K562 (cell line): Measurements from ENCODE around the gene MAP3K19. TPM values are rescaled to one million over a fixed set of nuclear protein-coding genes. Genes with fewer than 3 reads are reported as not detected.

Experiments
- ATAC-seq: fragments of 200-7000 bp; cut with Tn5 transposase; 3 replicates; pipeline ENCODE4 v1.9.1; 2020; ENCODE audit warnings: moderate library complexity
- BruUV-seq: library from RNA; stranded (reverse); fragments of 400-500 nt; replicated peaks from 2 replicates; lab custom pipeline; 2021; lab: Mats Ljungman, UMichigan
- CTCF ChIA-PET: fragments of 300-600 bp; formaldehyde crosslinking; extraction: SDS; loops from one replicate; lab custom pipeline; 2021; ENCODE audit warnings: low intra/inter-chr PET ratio; lab: Yijun Ruan, JAX
- POLR2A ChIA-PET: fragments of 300-600, 350-650 bp; sonication (Branson Sonifier 250); formaldehyde crosslinking; extraction: SDS; loops from one replicate; lab custom pipeline; 2021; ENCODE audit warnings: antibody characterized with exemption, inconsistent platforms; lab: Yijun Ruan, JAX
- DNase-seq, 4 experiments: peaks; one replicate each; pipeline versions ENCODE4 v3.0.0 to v3.0.0-alpha.2; 2011 to 2018; ENCODE audit warnings: low spot score in 3 of 4, mixed read lengths in 3 of 4; ENCODE audit errors: extremely low read depth in 1 of 4
- FAIRE-seq: peaks from 2 replicates; lab custom pipeline; 2011; peaks lifted over from hg19 to GRCh38; lab: Jason Lieb, UNC
- H2AFZ ChIP-seq: 2 replicates; pipeline ENCODE4 v1.6.0; 2011; ENCODE audit warnings: low read depth, low read length, control low read depth, inconsistent platforms
- H3K27ac ChIP-seq: fragments of 200-600 bp; 3 replicates; pipeline ENCODE4 v1.8.0; 2011; ENCODE audit warnings: low read depth, mild to moderate bottlenecking, control low read depth, inconsistent platforms, low read length, moderate library complexity, mixed read lengths; ENCODE audit errors: extremely low read depth
- H3K27me3 ChIP-seq, 2 experiments: fragments of 300-600 bp in 1 of 2; 2 replicates in 1 of 2; 3 replicates in 1 of 2; pipeline versions ENCODE4 v1.6.0 to v1.8.0; 2011; ENCODE audit warnings: inconsistent platforms in 2 of 2, low read length in 2 of 2, mild to moderate bottlenecking in 1 of 2, mixed read lengths in 1 of 2, moderate library complexity in 1 of 2; ENCODE audit not compliant: control insufficient read depth in 2 of 2, insufficient read depth in 2 of 2
- H3K36me3 ChIP-seq: fragments of 300-600 bp; 3 replicates; pipeline ENCODE4 v1.8.0; 2011; ENCODE audit warnings: mild to moderate bottlenecking, low read length, inconsistent platforms; ENCODE audit not compliant: control insufficient read depth, insufficient read depth
- H3K4me1 ChIP-seq, 2 experiments: fragments of 200-600 bp in 1 of 2; replicated peaks in 1 of 2; 2 replicates in 1 of 2; 3 replicates in 1 of 2; pipeline versions ENCODE4 v1.5.1 to v1.8.0; 2011; ENCODE audit warnings: inconsistent platforms in 2 of 2, low read length in 2 of 2, mild to moderate bottlenecking in 1 of 2, mixed read lengths in 1 of 2, moderate library complexity in 1 of 2; ENCODE audit not compliant: control insufficient read depth in 2 of 2, insufficient read depth in 2 of 2
- H3K4me2 ChIP-seq: 2 replicates; pipeline ENCODE4 v1.6.1; 2011; ENCODE audit warnings: low read length, control low read depth, inconsistent platforms, mixed read lengths; ENCODE audit not compliant: insufficient read depth
- H3K4me3 ChIP-seq: fragments of 200-600 bp; sonication (generic), shearing (Covaris generic); 2 replicates; pipeline ENCODE4 v1.5.1; 2016; ENCODE audit warnings: control low read depth, inconsistent platforms
- H3K79me2 ChIP-seq: fragments of 200-600 bp; 3 replicates; pipeline ENCODE4 v1.8.0; 2011; ENCODE audit warnings: low read length, inconsistent platforms; ENCODE audit not compliant: control insufficient read depth, insufficient read depth
- H3K9ac ChIP-seq, 2 experiments: 2 replicates each; pipeline versions ENCODE4 v1.6.0 to v1.6.1; 2011; ENCODE audit warnings: low read depth in 2 of 2, low read length in 2 of 2, control low read depth in 1 of 2, inconsistent platforms in 1 of 2, mild to moderate bottlenecking in 1 of 2, mixed read lengths in 1 of 2; ENCODE audit not compliant: insufficient read depth in 1 of 2
- H3K9me1 ChIP-seq: one replicate; pipeline ENCODE4 v1.6.0; 2011; ENCODE audit warnings: inconsistent platforms, mild to moderate bottlenecking, low read length, moderate library complexity; ENCODE audit not compliant: control insufficient read depth, insufficient read depth
- H3K9me3 ChIP-seq: replicated peaks from 2 replicates; pipeline ENCODE4 v1.5.1; 2011; ENCODE audit warnings: low read depth, low read length, inconsistent platforms; ENCODE audit not compliant: control insufficient read depth, insufficient read depth
- H4K20me1 ChIP-seq: replicated peaks from 2 replicates; pipeline ENCODE4 v1.6.1; 2011; ENCODE audit warnings: low read length, inconsistent platforms, mixed read lengths; ENCODE audit not compliant: control insufficient read depth, insufficient read depth
- IRF2 ChIP-seq: sonication (generic); formaldehyde crosslinking; IDR thresholded peaks from 2 replicates; pipeline ENCODE4 v1.8.1; 2022; ENCODE audit warnings: mild to moderate bottlenecking, missing genetic modification reagents
- WGBS: fragments of 100-300 bp; shearing (Covaris generic); methylation state at CpG from one replicate; pipeline ENCODE4 v1.1.6; 2016; ENCODE audit warnings: low coverage, mixed read lengths; ENCODE audit not compliant: insufficient coverage; ENCODE audit errors: missing lambda C conversion rate; 5-methylcytosine and 5-hydroxymethylcytosine counted together
- in situ Hi-C: fragments of 300-500 bp; cut with MboI; formaldehyde crosslinking; loops from 4 replicates; pipeline ENCODE4 v1.15.0; 2018; ENCODE audit warnings: inconsistent platforms, mixed read lengths
- intact Hi-C: fragments of 100-400 bp; cut with micrococcal nuclease; formaldehyde crosslinking; loops from 2 replicates; pipeline ENCODE4 v1.14.2; 2022
- polyA plus RNA-seq, 8 experiments: library from polyadenylated mRNA; depleted of rRNA in 4 of 8; stranded (reverse) in 5 of 8; unstranded in 3 of 8; fragments of >200 nt; fragmentation: Nextera tagmentation in 2 of 8; fragmentation: Illumina TruSeq in 1 of 8; extraction: Ambion mirVana in 2 of 8; extraction: Trizol in 1 of 8; gene quantifications; 2 replicates each; pipeline versions ENCODE4 v1.2.1 to v1.2.3, GENCODE V29; 2011 to 2014; ENCODE audit warnings: inconsistent platforms in 1 of 8, missing spikeins in 1 of 8
- total RNA-seq, 7 experiments: library from RNA; depleted of rRNA in 6 of 7; stranded (reverse); fragments of >200 nt in 6 of 7; fragmentation: Illumina TruSeq in 2 of 7; extraction: Trizol in 2 of 7; gene quantifications; 2 replicates each; pipeline versions ENCODE4 v1.2.1 to v1.2.3, GENCODE V29; 2011 to 2021; ENCODE audit warnings: low replicate concordance in 1 of 7
- TF ChIP-seq, protein P1 (sequence below), 2 experiments: fragments of 450-650 bp; IDR thresholded peaks; 2 replicates each; pipeline ENCODE4 v1.6.1; 2018; ENCODE audit warnings: mild to moderate bottlenecking in 2 of 2, low read depth in 1 of 2; ENCODE audit not compliant: partially characterized antibody in 2 of 2
- TF ChIP-seq, protein P2 (sequence below): sonication (generic); formaldehyde crosslinking; IDR thresholded peaks from 2 replicates; pipeline ENCODE4 v1.8.0; 2023; ENCODE audit warnings: mild to moderate bottlenecking, missing genetic modification reagents
- TF ChIP-seq, protein P3 (sequence below), 2 experiments: fragments of 250-450 bp in 1 of 2; fragments of 450-650 bp in 1 of 2; sonication (Bioruptor Pico) in 1 of 2; IDR thresholded peaks; 2 replicates each; pipeline versions ENCODE4 v1.6.1 to v1.8.0; 2016 to 2021; ENCODE audit warnings: mild to moderate bottlenecking in 2 of 2, moderate library complexity in 2 of 2, missing compliant biosample characterization in 1 of 2, missing genetic modification characterization in 1 of 2

Gene MAP3K19
- total and polyA plus RNA-seq, 9 of the 15 experiments (the other 6 are each of a cell fraction or from before 2014, with no cell fraction given): 0.29 TPM; not detected in 8

DNA sequence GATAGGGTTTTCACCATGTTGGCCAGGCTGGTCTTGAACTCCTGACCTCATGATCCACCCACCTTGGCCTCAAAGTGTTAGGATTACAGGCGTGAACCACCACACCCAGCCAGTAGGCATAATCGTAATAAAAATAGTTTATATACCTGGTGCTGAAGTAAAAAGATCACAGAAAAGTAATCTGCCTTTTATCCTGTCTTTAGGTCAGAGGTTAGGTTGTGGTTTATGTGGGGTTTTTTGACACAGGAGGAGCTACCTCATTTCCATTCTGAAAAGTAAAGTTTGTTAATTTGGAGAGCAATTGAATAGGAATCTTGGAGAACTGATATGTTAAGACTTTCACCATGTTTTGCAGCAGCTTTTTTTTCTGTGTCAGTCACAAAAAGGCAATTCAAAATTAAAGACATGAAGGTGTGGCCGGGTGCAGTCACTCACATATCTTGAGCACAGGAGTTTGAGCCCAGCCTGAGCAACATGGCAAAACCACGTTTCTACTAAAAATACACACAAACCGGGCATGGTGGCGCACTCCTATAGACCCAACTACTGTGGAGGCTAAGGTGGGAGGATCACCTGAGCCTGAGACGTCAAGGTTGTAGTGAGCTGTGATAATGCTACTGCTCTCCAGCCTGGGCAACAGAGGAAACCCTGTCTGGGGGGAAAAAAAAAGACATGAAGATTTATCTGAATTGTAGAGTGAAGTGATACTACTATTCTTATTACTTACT lies 97.1 kb downstream of the MAP3K19 start:
- no peak overlapping the region for H3K27ac ChIP-seq
- in situ Hi-C loops: no loop called here
- H3K4me1 ChIP-seq: no peaks in the 10 kb centered on the region
- no peaks in the 10 kb centered on the region for H4K20me1 ChIP-seq
- H2AFZ ChIP-seq: no peak overlapping the region
- WGBS: 85% methylated on average over 6 of the region's 7 CpGs
- H3K4me3 ChIP-seq: no peak overlapping the region
- intact Hi-C loops: no loop called here
- CTCF ChIA-PET: no interaction called here
- H3K9ac ChIP-seq: no peak overlapping the region
- H3K79me2 ChIP-seq: peaks cover 13% of the 10 kb centered on the region; the same call in 1 of the 3 replicates
- DNase-seq: no peak
- no TSS peak for BruUV-seq
- no peak overlapping the region for H3K4me2 ChIP-seq
- ATAC-seq: no peak
- POLR2A ChIA-PET: interaction anchor here (0.5 to 0.7 kb wide), 2 partner anchors 8 to 853 kb away, joined by 3 read pairs; no protein-coding TSS in a partner anchor
- peaks cover 90% of the 10 kb centered on the region for H3K36me3 ChIP-seq
- no peaks in the 10 kb centered on the region for H3K27me3 ChIP-seq
- H3K9me3 ChIP-seq: no peaks in the 10 kb centered on the region
- no peak for FAIRE-seq
- no peaks in the 10 kb centered on the region for H3K9me1 ChIP-seq
- TF ChIP-seq, protein P1, sequence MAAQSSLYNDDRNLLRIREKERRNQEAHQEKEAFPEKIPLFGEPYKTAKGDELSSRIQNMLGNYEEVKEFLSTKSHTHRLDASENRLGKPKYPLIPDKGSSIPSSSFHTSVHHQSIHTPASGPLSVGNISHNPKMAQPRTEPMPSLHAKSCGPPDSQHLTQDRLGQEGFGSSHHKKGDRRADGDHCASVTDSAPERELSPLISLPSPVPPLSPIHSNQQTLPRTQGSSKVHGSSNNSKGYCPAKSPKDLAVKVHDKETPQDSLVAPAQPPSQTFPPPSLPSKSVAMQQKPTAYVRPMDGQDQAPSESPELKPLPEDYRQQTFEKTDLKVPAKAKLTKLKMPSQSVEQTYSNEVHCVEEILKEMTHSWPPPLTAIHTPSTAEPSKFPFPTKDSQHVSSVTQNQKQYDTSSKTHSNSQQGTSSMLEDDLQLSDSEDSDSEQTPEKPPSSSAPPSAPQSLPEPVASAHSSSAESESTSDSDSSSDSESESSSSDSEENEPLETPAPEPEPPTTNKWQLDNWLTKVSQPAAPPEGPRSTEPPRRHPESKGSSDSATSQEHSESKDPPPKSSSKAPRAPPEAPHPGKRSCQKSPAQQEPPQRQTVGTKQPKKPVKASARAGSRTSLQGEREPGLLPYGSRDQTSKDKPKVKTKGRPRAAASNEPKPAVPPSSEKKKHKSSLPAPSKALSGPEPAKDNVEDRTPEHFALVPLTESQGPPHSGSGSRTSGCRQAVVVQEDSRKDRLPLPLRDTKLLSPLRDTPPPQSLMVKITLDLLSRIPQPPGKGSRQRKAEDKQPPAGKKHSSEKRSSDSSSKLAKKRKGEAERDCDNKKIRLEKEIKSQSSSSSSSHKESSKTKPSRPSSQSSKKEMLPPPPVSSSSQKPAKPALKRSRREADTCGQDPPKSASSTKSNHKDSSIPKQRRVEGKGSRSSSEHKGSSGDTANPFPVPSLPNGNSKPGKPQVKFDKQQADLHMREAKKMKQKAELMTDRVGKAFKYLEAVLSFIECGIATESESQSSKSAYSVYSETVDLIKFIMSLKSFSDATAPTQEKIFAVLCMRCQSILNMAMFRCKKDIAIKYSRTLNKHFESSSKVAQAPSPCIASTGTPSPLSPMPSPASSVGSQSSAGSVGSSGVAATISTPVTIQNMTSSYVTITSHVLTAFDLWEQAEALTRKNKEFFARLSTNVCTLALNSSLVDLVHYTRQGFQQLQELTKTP (IDR thresholded peaks at IDR 0.05; ENCODE audit: low read depth in 1 of 2, partially characterized antibody in 2 of 2): no peak
- TF ChIP-seq, protein P2, sequence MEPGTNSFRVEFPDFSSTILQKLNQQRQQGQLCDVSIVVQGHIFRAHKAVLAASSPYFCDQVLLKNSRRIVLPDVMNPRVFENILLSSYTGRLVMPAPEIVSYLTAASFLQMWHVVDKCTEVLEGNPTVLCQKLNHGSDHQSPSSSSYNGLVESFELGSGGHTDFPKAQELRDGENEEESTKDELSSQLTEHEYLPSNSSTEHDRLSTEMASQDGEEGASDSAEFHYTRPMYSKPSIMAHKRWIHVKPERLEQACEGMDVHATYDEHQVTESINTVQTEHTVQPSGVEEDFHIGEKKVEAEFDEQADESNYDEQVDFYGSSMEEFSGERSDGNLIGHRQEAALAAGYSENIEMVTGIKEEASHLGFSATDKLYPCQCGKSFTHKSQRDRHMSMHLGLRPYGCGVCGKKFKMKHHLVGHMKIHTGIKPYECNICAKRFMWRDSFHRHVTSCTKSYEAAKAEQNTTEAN (CRISPR knock-in tag): no peak
- TF ChIP-seq, protein P3, sequence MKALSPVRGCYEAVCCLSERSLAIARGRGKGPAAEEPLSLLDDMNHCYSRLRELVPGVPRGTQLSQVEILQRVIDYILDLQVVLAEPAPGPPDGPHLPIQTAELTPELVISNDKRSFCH (CRISPR knock-in tag; IDR thresholded peaks at IDR 0.05): no peak
- TF ChIP-seq, protein P3 (tag; IDR thresholded peaks at IDR 0.05): no peak
- TF ChIP-seq IRF2 (CRISPR knock-in tag): no peak
